Upper lobe of left lung (tissue), 6 donors: ENCODE measurements around the gene LRRC7. TPM values are rescaled to one million over a fixed set of nuclear protein-coding genes. Genes with fewer than 3 reads are reported as not detected.

Experiments
- ATAC-seq, 2 donors: fragments of 200-7000 bp; cut with Tn5 transposase; one replicate each; pipeline ENCODE4 v1.9.1; 2022; ENCODE audit warnings: mild to moderate bottlenecking in 2 of 2, moderate library complexity in 2 of 2; ENCODE audit not compliant: low FRiP score in 2 of 2
- DNase-seq, 2 donors: peaks; one replicate each; pipeline ENCODE4 v3.0.0-alpha.2; 2019 to 2020
- H3K27ac ChIP-seq, 4 donors: fragments of 200-600 bp; sonication (generic); one replicate each; pipeline ENCODE4 v1.5.1; 2016 to 2019
- H3K27me3 ChIP-seq, 4 donors: fragments of 200-600 bp; sonication (generic); one replicate each; pipeline ENCODE4 v1.5.1; 2017 to 2019
- H3K36me3 ChIP-seq, 4 donors: fragments of 200-600 bp; sonication (generic); one replicate each; pipeline ENCODE4 v1.5.1; 2016 to 2019
- H3K4me1 ChIP-seq, 4 donors: fragments of 200-600 bp; sonication (generic); one replicate each; pipeline ENCODE4 v1.5.1; 2018 to 2019
- H3K4me3 ChIP-seq, 4 donors: fragments of 200-600 bp; sonication (generic); one replicate each; pipeline ENCODE4 v1.5.1; 2017 to 2019; ENCODE audit warnings: mild to moderate bottlenecking in 2 of 4, moderate library complexity in 1 of 4
- H3K9me3 ChIP-seq, 4 donors: fragments of 200-600 bp; sonication (generic); one replicate each; pipeline ENCODE4 v1.5.1; 2018 to 2019
- CTCF ChIP-seq, 6 experiments: fragments of 450-650 bp in 4 of 6; fragments of 200-600 bp in 2 of 6; sonication (generic) in 2 of 6; IDR thresholded peaks; one replicate each; pipeline ENCODE4 v1.5.1; 2016 to 2019; ENCODE audit warnings: antibody characterized with exemption in 6 of 6
- EP300 ChIP-seq, 4 donors: sonication (generic); formaldehyde crosslinking; IDR thresholded peaks; one replicate each; pipeline ENCODE4 v1.5.1; 2017; ENCODE audit warnings: antibody characterized with exemption in 4 of 4, control low read depth in 2 of 4
- POLR2A ChIP-seq, 4 donors: fragments of 450-650 bp; IDR thresholded peaks; one replicate each; pipeline ENCODE4 v1.5.1; 2016 to 2017; ENCODE audit warnings: antibody characterized with exemption in 4 of 4, mild to moderate bottlenecking in 2 of 4
- POLR2AphosphoS5 ChIP-seq, 2 donors: sonication (generic); formaldehyde crosslinking; IDR thresholded peaks; one replicate each; pipeline ENCODE4 v1.5.1; 2017; ENCODE audit warnings: antibody characterized with exemption in 2 of 2
- WGBS, 2 donors: methylation state at CpG; one replicate each; pipeline ENCODE4 v1.1.5; 2017 to 2018; 5-methylcytosine and 5-hydroxymethylcytosine counted together
- total RNA-seq, 6 donors: library from RNA; depleted of rRNA in 4 of 6; stranded (reverse); fragments of >200 nt in 4 of 6; gene quantifications; one replicate each; pipeline versions ENCODE4 v1.1.0 to v1.2.1, GENCODE V29; 2016 to 2021
- donor health status: DM: no; HTN: no; CAD: no; lungs with moderate emphysema.
- donor health status: DM: no; HTN: yes; CAD: no; lungs with severe emphysema.

LRRC7 gene
- total RNA-seq, 6 donors from 2014 or later: not detected

GRCh38 chr1:70034403-70034802 lies 466.7 kb downstream of the LRRC7 start:
- H3K27me3 ChIP-seq: no peaks in the 10 kb centered on the region
- 60 to 68% methylated on average over 3 of the region's 3 CpGs for WGBS, 2 donors

GRCh38 chr1:70038025-70038424 lies 470.3 kb downstream of the LRRC7 start:
- 87 to 88% methylated on average over 10 of the region's 10 CpGs for WGBS, 2 donors
- no peak for ATAC-seq
- H3K4me3 ChIP-seq: no peak overlapping the region
- H3K36me3 ChIP-seq: no peaks in the 10 kb centered on the region
- H3K27me3 ChIP-seq: no peaks in the 10 kb centered on the region
- H3K4me1 ChIP-seq: peaks cover 0 to 3% (median 0%) of the 10 kb centered on the region in 4 donors
- no peak for TF ChIP-seq CTCF (IDR thresholded peaks at IDR 0.05)
- no peak for TF ChIP-seq EP300 (IDR thresholded peaks at IDR 0.05)
- no peak overlapping the region for H3K27ac ChIP-seq
- no peak for DNase-seq
- H3K9me3 ChIP-seq: no peaks in the 10 kb centered on the region

More at GRCh38 chr1:70034403-70034802, 466.7 kb downstream of the LRRC7 start:
- H3K4me3 ChIP-seq: no peak overlapping the region
- no peaks in the 10 kb centered on the region for H3K9me3 ChIP-seq
- TF ChIP-seq POLR2AphosphoS5 (IDR thresholded peaks at IDR 0.05) (no peak), CTCF (IDR thresholded peaks at IDR 0.05) (no peak), POLR2A (IDR thresholded peaks at IDR 0.05) (no peak), EP300 (IDR thresholded peaks at IDR 0.05) (no peak)
- DNase-seq: no peak
- H3K27ac ChIP-seq: no peak overlapping the region
- ATAC-seq: no peak
- no peaks in the 10 kb centered on the region for H3K4me1 ChIP-seq
- H3K36me3 ChIP-seq: no peaks in the 10 kb centered on the region

GRCh38 chr1:70039485-70039884 lies 471.8 kb downstream of the LRRC7 start:
- 82 to 90% methylated on average over 6 of the region's 6 CpGs for WGBS, 2 donors
- DNase-seq: no peak

GRCh38 chr1:70041317-70042045 lies 473.8 kb downstream of the LRRC7 start:
- TF ChIP-seq POLR2A (IDR thresholded peaks at IDR 0.05) (no peak), POLR2AphosphoS5 (IDR thresholded peaks at IDR 0.05) (no peak), EP300 (IDR thresholded peaks at IDR 0.05) (no peak), CTCF (IDR thresholded peaks at IDR 0.05) (no peak)
- no peak for DNase-seq
- WGBS, 2 donors: 86 to 93% methylated on average over 7 of the region's 7 CpGs
- no peak overlapping the region for H3K4me3 ChIP-seq
- no peak overlapping the region for H3K27ac ChIP-seq
- no peaks in the 10 kb centered on the region for H3K27me3 ChIP-seq
- H3K4me1 ChIP-seq: peaks cover 0 to 3% (median 0%) of the 10 kb centered on the region in 4 donors
- no peaks in the 10 kb centered on the region for H3K9me3 ChIP-seq
- no peaks in the 10 kb centered on the region for H3K36me3 ChIP-seq
- ATAC-seq: no peak

More at GRCh38 chr1:70039485-70039884, 471.8 kb downstream of the LRRC7 start:
- TF ChIP-seq EP300 (IDR thresholded peaks at IDR 0.05): no peak
- no peak for TF ChIP-seq POLR2AphosphoS5 (IDR thresholded peaks at IDR 0.05)
- H3K4me1 ChIP-seq: peaks cover 0 to 3% (median 0%) of the 10 kb centered on the region in 4 donors
- no peaks in the 10 kb centered on the region for H3K27me3 ChIP-seq
- H3K4me3 ChIP-seq: no peak overlapping the region
- H3K9me3 ChIP-seq: no peaks in the 10 kb centered on the region
- no peaks in the 10 kb centered on the region for H3K36me3 ChIP-seq
- H3K27ac ChIP-seq: no peak overlapping the region
- no peak for ATAC-seq

- no peak for TF ChIP-seq POLR2AphosphoS5 (IDR thresholded peaks at IDR 0.05)
- TF ChIP-seq EP300 (IDR thresholded peaks at IDR 0.05): no peak
- TF ChIP-seq CTCF (IDR thresholded peaks at IDR 0.05): no peak
- TF ChIP-seq POLR2A (IDR thresholded peaks at IDR 0.05): no peak
- no peak for ATAC-seq
- no peaks in the 10 kb centered on the region for H3K27me3 ChIP-seq
- H3K9me3 ChIP-seq: no peaks in the 10 kb centered on the region
- no peak overlapping the region for H3K4me3 ChIP-seq
- H3K36me3 ChIP-seq: no peaks in the 10 kb centered on the region
- H3K27ac ChIP-seq: no peak overlapping the region
- no peak for DNase-seq
- 60 to 69% methylated on average over 3 of the region's 3 CpGs for WGBS, 2 donors
- peaks cover 0 to 3% (median 0%) of the 10 kb centered on the region in 4 donors for H3K4me1 ChIP-seq
Measured at GRCh38 chr1:70042090-70042731, 474.5 kb downstream of the LRRC7 start.
